Measurements from ENCODE around the gene ADD1.
A peak's percentile ranks its signal among the peaks of the same experiment; 100 is the strongest.

- 0 out of 2 replicates have a peak, but pooled peaks have one; percentile 6 for TF ChIP-seq CTCF (conservative IDR thresholded peaks at IDR 0.05; ENCODE audit: low read depth, low read length)
- TF ChIP-seq EZH2 (IDR thresholded peaks at IDR 0.05; ENCODE audit: borderline replicate concordance, low read depth, low read length, poor library complexity, severe bottlenecking): no peak
Measured at GRCh38 chr4:2963175-2963965, 119.7 kb downstream of the ADD1 start, which contains the start of the genes GRK4 and NOP14.
